Endothelial cell of umbilical vein (primary cell): ENCODE results near the gene LEP. TPM values are rescaled to one million over a fixed set of nuclear protein-coding genes. Genes with fewer than 3 reads are reported as not detected.
"Not testable (repeated sequence)": the region's sequence is repeated elsewhere in the genome, so short reads cannot be mapped to it uniquely, and the experiment has no call there.

Source experiments
- BruUV-seq: library from RNA; stranded (reverse); fragments of 400-500 nt; replicated peaks from 2 replicates; lab custom pipeline; 2021; lab: Mats Ljungman, UMichigan
- CTCF ChIA-PET: fragments of 300-600, 350-600 bp; sonication (Branson Sonifier 250); formaldehyde crosslinking; loops from one replicate; lab custom pipeline; 2021; ENCODE audit warnings: antibody characterized with exemption, inconsistent platforms; lab: Charles Lee
- POLR2A ChIA-PET: fragments of 300-600, 350-600 bp; sonication (Branson Sonifier 250); formaldehyde crosslinking; loops from one replicate; lab custom pipeline; 2021; ENCODE audit warnings: antibody characterized with exemption, inconsistent platforms; lab: Charles Lee
- DNase-seq: peaks from one replicate; pipeline ENCODE4 v3.0.0-alpha.2; 2011; ENCODE audit warnings: low read depth, low spot score
- FAIRE-seq: peaks from 2 replicates; lab custom pipeline; 2011; peaks lifted over from hg19 to GRCh38; lab: Jason Lieb, UNC
- H2AFZ ChIP-seq: 2 replicates; pipeline ENCODE4 v1.6.0; 2012; ENCODE audit warnings: low read depth, low read length, control low read depth, inconsistent platforms
- H3K27ac ChIP-seq: 2 replicates; pipeline ENCODE4 v1.5.1; 2011; ENCODE audit warnings: low read depth, mild to moderate bottlenecking, control low read depth, low read length, moderate library complexity; ENCODE audit not compliant: insufficient read depth
- H3K27me3 ChIP-seq, 2 experiments: 2 replicates each; pipeline versions ENCODE4 v1.6.0 to v1.6.1; 2011; ENCODE audit warnings: low read length in 2 of 2, mixed read lengths in 1 of 2; ENCODE audit not compliant: control insufficient read depth in 2 of 2, insufficient read depth in 2 of 2
- H3K36me3 ChIP-seq, 2 experiments: 2 replicates in 1 of 2; 3 replicates in 1 of 2; pipeline ENCODE4 v1.5.1; 2011; ENCODE audit warnings: low read length in 2 of 2, mild to moderate bottlenecking in 1 of 2, moderate library complexity in 1 of 2; ENCODE audit not compliant: control insufficient read depth in 2 of 2, insufficient read depth in 2 of 2; ENCODE audit errors: extremely low read depth in 1 of 2
- H3K4me1 ChIP-seq: 3 replicates; pipeline ENCODE4 v1.5.1; 2011; ENCODE audit warnings: mild to moderate bottlenecking, low read length; ENCODE audit not compliant: control insufficient read depth, insufficient read depth; ENCODE audit errors: extremely low read depth
- H3K4me2 ChIP-seq: 2 replicates; pipeline ENCODE4 v1.6.1; 2011; ENCODE audit warnings: low read length, control low read depth, mixed read lengths; ENCODE audit not compliant: insufficient read depth
- H3K4me3 ChIP-seq, 3 experiments: fragments of 200-600 bp in 1 of 3; sonication (generic), shearing (Covaris generic) in 1 of 3; replicated peaks in 1 of 3; 2 replicates each; pipeline ENCODE4 v1.5.1; 2011 to 2016; ENCODE audit warnings: control low read depth in 3 of 3, low read length in 3 of 3, mild to moderate bottlenecking in 2 of 3, inconsistent platforms in 1 of 3, low read depth in 1 of 3, moderate library complexity in 1 of 3; ENCODE audit not compliant: insufficient read depth in 1 of 3
- H3K79me2 ChIP-seq: 2 replicates; pipeline ENCODE4 v1.6.0; 2012; ENCODE audit warnings: low read length, inconsistent platforms; ENCODE audit not compliant: control insufficient read depth, insufficient read depth
- H3K9ac ChIP-seq: replicated peaks from 2 replicates; pipeline ENCODE3; 2011; ENCODE audit warnings: low read length, control low read depth; ENCODE audit not compliant: insufficient read depth; ENCODE audit errors: extremely low read depth
- H3K9me1 ChIP-seq: replicated peaks from 3 replicates; pipeline ENCODE4 v1.6.0; 2011; ENCODE audit warnings: mild to moderate bottlenecking, low read length; ENCODE audit not compliant: control insufficient read depth, insufficient read depth; ENCODE audit errors: extremely low read depth
- H3K9me3 ChIP-seq: replicated peaks from 2 replicates; pipeline ENCODE4 v1.5.1; 2012; ENCODE audit warnings: low read length, inconsistent platforms; ENCODE audit not compliant: control insufficient read depth, insufficient read depth
- H4K20me1 ChIP-seq: replicated peaks from 2 replicates; pipeline ENCODE3; 2011; ENCODE audit warnings: mild to moderate bottlenecking, low read length; ENCODE audit not compliant: control insufficient read depth, insufficient read depth; ENCODE audit errors: extremely low read depth
- CTCF ChIP-seq, 2 donors: IDR thresholded peaks; 1 replicate in 1 of 2; 2 replicates in 1 of 2; pipeline ENCODE4 v1.5.1; 2011; ENCODE audit warnings: low read length in 2 of 2, mild to moderate bottlenecking in 2 of 2, moderate library complexity in 2 of 2, control low read depth in 1 of 2, inconsistent platforms in 1 of 2, low read depth in 1 of 2; ENCODE audit not compliant: insufficient read depth in 1 of 2; ENCODE audit errors: extremely low read depth in 1 of 2
- EZH2 ChIP-seq: IDR thresholded peaks from 2 replicates; pipeline ENCODE4 v1.6.1; 2012; ENCODE audit warnings: borderline replicate concordance, low read depth, mild to moderate bottlenecking, moderate library complexity, low read length, inconsistent platforms; ENCODE audit not compliant: severe bottlenecking
- FOS ChIP-seq: IDR thresholded peaks from 2 replicates; pipeline ENCODE4 v1.6.1; 2011; ENCODE audit warnings: mild to moderate bottlenecking, low read length, moderate library complexity, borderline replicate concordance; ENCODE audit not compliant: insufficient read depth
- JUN ChIP-seq: IDR thresholded peaks from 2 replicates; pipeline ENCODE4 v1.6.1; 2011; ENCODE audit warnings: borderline replicate concordance, low read depth; ENCODE audit not compliant: insufficient read length, insufficient read depth
- MAX ChIP-seq: IDR thresholded peaks from 2 replicates; pipeline ENCODE4 v1.6.1; 2011; ENCODE audit not compliant: insufficient read depth, insufficient read length
- MYC ChIP-seq: IDR thresholded peaks from one replicate; pipeline ENCODE4 v1.6.1; 2011; ENCODE audit warnings: mild to moderate bottlenecking, low read depth, low read length
- POLR2A ChIP-seq: IDR thresholded peaks from 2 replicates; pipeline ENCODE4 v1.6.1; 2012; ENCODE audit warnings: low read depth, mild to moderate bottlenecking, control low read depth, low read length
- dilution Hi-C: fragments of 300-500 bp; cut with MboI; formaldehyde crosslinking; loops from one replicate; pipeline ENCODE4 v1.15.0; 2019; ENCODE audit warnings: low sequenced_read_pairs; ENCODE audit not compliant: extremely low pct_ligation_motif_present
- intact Hi-C: fragments of 100-400 bp; cut with micrococcal nuclease; formaldehyde crosslinking; loops from one replicate; pipeline ENCODE4 v1.10.0; 2022
- polyA plus RNA-seq, 4 experiments: library from polyadenylated mRNA; depleted of rRNA in 3 of 4; stranded (reverse) in 3 of 4; unstranded in 1 of 4; fragments of >200 nt; gene quantifications; 2 replicates each; pipeline versions ENCODE4 v1.2.1 to v1.2.3, GENCODE V29; 2011 to 2012; ENCODE audit warnings: missing spikeins in 1 of 4
- total RNA-seq: library from RNA; stranded (reverse); gene quantifications from 2 replicates; pipeline ENCODE4 v1.2.3, GENCODE V29; 2021

Gene LEP
- total and polyA plus RNA-seq, 2 donors (not counting 3 experiments of a cell fraction or from before 2014, with no cell fraction given), result not detected

GRCh38 chr7:128278366-128278765 lies 37.3 kb downstream of the LEP start:
- DNase-seq, result no peak
- dilution Hi-C loops (no loop called here), intact Hi-C loops (no loop called here)
- Histone ChIP-seq H3K27ac (no peak overlapping the region), H2AFZ (no peak overlapping the region), H3K9me3 (no peaks in the 10 kb centered on the region), H3K27me3 (peaks cover 15 to 17% of the 10 kb centered on the region in 2 experiments), H3K36me3 (no peaks in the 10 kb centered on the region), H3K9ac (no peak overlapping the region), H3K9me1 (no peaks in the 10 kb centered on the region), H3K79me2 (no peaks in the 10 kb centered on the region), H3K4me2 (no peak overlapping the region), H4K20me1 (no peaks in the 10 kb centered on the region), H3K4me3 (no peak overlapping the region), H3K4me1 (no peaks in the 10 kb centered on the region)
- FAIRE-seq, result no peak
- POLR2A ChIA-PET, result no interaction called here
- CTCF ChIA-PET, result no interaction called here
- no TSS peak for BruUV-seq
- no peak for TF ChIP-seq JUN
- no peak for TF ChIP-seq CTCF (IDR thresholded peaks at IDR 0.05; ENCODE audit: extremely low read depth in 1 of 2, insufficient read depth in 1 of 2, low read depth in 1 of 2, low read length in 2 of 2)
- no peak for TF ChIP-seq POLR2A
- no peak for TF ChIP-seq FOS

- Histone ChIP-seq H3K27me3 (peaks cover 10% of the 10 kb centered on the region in 2 experiments), H2AFZ (no peak overlapping the region), H3K27ac (no peak overlapping the region), H3K36me3 (no peaks in the 10 kb centered on the region), H3K9ac (no peak overlapping the region), H3K4me3 (no peak overlapping the region), H3K9me1 (no peaks in the 10 kb centered on the region), H4K20me1 (no peaks in the 10 kb centered on the region), H3K4me2 (no peak overlapping the region), H3K9me3 (no peaks in the 10 kb centered on the region), H3K79me2 (no peaks in the 10 kb centered on the region), H3K4me1 (no peaks in the 10 kb centered on the region)
- intact Hi-C loops (no loop called here), dilution Hi-C loops (no loop called here)
- no TSS peak for BruUV-seq
- TF ChIP-seq JUN (no peak), POLR2A (no peak), MAX (no peak), EZH2 (no peak), MYC (no peak)
- FAIRE-seq, result no peak
- POLR2A ChIA-PET, result no interaction called here
- no peak for DNase-seq
- CTCF ChIA-PET, result no interaction called here
Measured at GRCh38 chr7:128279124-128279713, 38.1 kb downstream of the LEP start.

DNA sequence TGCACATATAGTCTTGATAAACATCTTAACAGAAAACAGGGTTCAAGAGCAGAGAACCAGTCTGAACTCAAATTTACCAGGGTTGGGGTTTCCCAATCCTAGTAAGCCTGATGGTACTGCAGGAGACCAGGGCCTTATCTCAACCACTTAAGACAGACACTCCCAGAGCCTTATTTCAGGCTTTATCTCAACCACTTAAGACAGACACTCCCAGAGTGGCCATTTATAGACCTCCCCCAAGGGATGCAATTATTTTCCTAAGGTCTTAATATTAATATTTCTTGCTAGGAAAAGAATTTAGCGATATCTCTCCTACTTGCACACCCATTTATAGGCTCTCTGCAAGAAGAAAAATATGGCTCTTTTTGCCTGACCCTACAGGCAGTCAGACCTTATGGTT lies 39.4 kb downstream of the LEP start:
- H3K79me2 ChIP-seq, H3K4me3 ChIP-seq, H3K27me3 ChIP-seq, FAIRE-seq, CTCF ChIA-PET, H3K9me1 ChIP-seq, H3K9ac ChIP-seq, H4K20me1 ChIP-seq, H2AFZ ChIP-seq, DNase-seq, POLR2A ChIA-PET, intact Hi-C loops, H3K36me3 ChIP-seq, H3K4me1 ChIP-seq, dilution Hi-C loops, H3K27ac ChIP-seq, BruUV-seq, H3K9me3 ChIP-seq, H3K4me2 ChIP-seq: not testable (repeated sequence)
